Neural progenitor cell (in vitro differentiated cells): Measurements from ENCODE around the gene SYCP1.

ENCODE experiments used
- CTCF ChIP-seq: fragments of 200-600 bp; sonication (generic); IDR thresholded peaks from 2 replicates; pipeline ENCODE4 v1.5.1; 2017; ENCODE audit warnings: antibody characterized with exemption, mild to moderate bottlenecking
- EZH2phosphoT487 ChIP-seq: fragments of 200-600 bp; sonication (generic); IDR thresholded peaks from 2 replicates; pipeline ENCODE4 v1.6.1; 2017; ENCODE audit warnings: antibody characterized with exemption

GRCh38 chr1:114988095-114988494, 133.4 kb downstream of the SYCP1 start:
- no peak for TF ChIP-seq CTCF
- no peak for TF ChIP-seq EZH2phosphoT487
